Measurements from ENCODE around the gene FZD10. TPM values are rescaled to one million over a fixed set of nuclear protein-coding genes. Genes with fewer than 3 reads are reported as not detected.

FZD10 gene
- polyA plus RNA-seq, 3 donors: 0.14 to 0.79 (median 0.76) TPM

DNA sequence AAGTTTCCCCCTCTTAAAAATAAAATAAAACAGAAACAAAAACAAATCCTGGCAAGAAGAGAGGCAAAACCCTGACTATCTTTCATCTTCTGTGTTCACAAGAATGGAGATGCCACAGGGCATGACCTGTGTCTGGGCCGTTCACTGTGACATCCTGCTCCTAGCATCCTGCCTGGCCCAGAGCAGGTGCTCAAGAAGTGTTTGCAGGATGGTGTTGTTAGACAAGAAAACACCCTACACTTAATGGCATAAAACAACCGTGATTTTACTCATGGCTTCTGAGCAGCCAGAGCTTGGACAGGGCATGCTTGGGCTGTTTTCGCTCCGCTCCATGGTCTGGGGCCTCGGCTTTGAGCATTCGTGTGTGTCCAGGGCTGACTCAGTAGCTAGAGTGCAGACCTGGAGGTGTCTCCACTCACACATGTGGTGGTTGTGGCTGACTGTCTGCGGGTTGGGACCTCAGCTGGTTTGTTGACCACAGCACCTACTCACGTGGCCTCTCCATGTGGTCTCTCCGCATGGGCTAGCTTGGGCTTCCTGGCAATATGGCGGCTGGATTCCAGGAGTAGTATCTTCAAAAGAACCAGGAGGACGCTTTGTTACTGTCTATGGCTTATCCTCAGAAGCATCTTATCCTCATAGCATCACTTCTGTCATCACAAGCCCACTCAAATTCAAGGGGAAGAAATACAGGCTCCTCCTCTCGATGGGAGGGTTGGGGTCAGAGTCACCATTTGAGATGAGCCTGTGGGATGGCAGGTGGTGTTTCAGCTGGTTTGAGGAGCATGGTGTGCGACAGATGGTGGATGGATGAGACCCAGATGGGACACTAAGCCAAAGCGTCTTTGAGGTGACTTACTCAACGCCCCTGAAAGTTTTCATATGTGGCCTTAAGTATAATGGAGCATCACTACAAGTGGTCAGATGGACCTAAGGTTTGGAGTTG is 33.2 kb upstream of the FZD10 start:
- no peak overlapping the region for H3K27ac ChIP-seq (ENCODE audit: low read depth, low read length)
- 76 to 82% (median 81%) methylated on average over 15 of the region's 15 CpGs for WGBS, 3 donors

GRCh38 chr12:130130346-130130745 is 31.9 kb upstream of the FZD10 start:
- 64 to 78% (median 71%) methylated on average over 6 of the region's 6 CpGs for WGBS, 3 donors
- H3K27ac ChIP-seq (ENCODE audit: low read depth, low read length): no peak overlapping the region

DNA sequence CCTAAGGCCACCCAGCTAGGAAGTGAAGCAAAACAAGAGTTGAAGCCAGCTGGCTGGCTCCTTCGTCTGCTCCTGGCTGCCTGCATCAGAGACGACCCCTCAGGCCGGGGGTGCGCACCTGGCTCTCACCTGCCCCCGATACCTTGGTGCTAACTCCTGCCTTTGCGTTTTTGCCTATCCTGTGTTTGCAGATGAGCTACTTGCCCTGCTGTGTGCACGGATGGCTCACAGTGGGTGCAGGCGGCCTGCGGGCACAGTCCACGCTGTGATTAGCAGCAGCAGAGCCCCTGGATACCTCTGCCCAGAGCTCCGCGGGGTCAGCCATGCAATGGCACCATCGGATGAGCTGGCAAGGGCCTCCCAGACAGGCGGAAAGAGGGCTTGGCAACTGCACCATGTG is 31.2 kb upstream of the FZD10 start:
- H3K27ac ChIP-seq (ENCODE audit: low read depth, low read length): no peak overlapping the region
- 58 to 79% (median 78%) methylated on average over 14 of the region's 14 CpGs for WGBS, 3 donors

DNA sequence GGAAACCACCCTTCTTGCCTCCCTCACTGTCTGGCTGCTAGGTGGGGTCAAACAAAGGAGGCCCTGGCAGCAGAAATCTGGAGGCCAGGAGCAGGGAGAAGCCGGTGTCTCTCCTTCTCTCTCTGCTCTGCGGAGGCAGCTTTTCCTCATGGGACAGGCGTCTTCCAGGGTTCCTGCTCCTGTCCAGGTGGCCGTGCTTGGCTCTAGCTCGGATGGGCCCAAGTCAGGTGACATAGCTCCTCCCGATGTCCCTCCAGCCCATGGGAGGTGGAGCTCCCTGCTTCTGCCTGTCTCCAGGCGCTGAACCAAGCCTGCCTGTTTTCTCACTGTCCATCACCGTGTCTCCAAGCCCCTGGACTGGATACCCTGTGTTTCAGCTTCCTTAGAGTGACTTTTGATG is 30.5 kb upstream of the FZD10 start:
- 55 to 72% (median 70%) methylated on average over 8 of the region's 8 CpGs for WGBS, 3 donors
- no peak overlapping the region for H3K27ac ChIP-seq (ENCODE audit: low read depth, low read length)

DNA sequence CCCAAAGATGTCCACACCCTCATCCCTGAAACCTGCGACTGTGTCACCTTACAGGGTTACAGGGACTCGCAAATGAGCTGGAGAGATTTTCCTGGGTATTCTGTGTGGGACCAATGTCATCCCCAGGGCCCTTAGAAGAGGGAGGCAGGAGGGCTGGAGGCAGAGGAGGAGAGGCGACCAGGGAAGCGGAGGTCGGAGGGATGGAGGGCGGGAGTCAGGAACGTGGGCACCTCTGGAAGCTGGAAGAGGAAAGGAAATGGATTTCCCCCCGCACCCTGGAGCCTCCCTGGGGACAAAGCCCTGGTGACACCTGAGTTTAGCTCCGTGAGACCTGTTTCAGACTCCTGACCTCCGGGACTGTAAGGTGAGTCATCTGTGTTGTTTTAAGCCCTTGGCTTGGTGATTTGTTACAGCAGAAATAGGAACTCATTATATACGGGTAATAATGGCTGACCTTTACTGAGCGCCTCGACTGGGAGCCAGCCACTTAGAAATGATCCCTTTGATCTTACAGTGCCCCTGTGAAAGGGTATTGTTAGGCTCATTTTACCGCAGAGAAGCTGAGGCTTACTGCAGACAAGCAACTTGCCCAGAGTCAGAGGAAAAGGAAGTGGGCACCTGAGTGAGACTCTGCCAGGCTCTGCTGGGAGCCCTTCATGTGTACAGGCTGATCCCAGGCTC is 29.3 kb upstream of the FZD10 start:
- 49 to 66% (median 57%) methylated on average over 14 of the region's 14 CpGs for WGBS, 3 donors
- no peak overlapping the region for H3K27ac ChIP-seq (ENCODE audit: low read depth, low read length)

- 61 to 67% (median 64%) methylated on average over 26 of the region's 26 CpGs for WGBS, 3 donors
- no peak overlapping the region for H3K27ac ChIP-seq (ENCODE audit: low read depth, low read length)
Observed at GRCh38 chr12:130133851-130134562, 28.3 kb upstream of the FZD10 start.

DNA sequence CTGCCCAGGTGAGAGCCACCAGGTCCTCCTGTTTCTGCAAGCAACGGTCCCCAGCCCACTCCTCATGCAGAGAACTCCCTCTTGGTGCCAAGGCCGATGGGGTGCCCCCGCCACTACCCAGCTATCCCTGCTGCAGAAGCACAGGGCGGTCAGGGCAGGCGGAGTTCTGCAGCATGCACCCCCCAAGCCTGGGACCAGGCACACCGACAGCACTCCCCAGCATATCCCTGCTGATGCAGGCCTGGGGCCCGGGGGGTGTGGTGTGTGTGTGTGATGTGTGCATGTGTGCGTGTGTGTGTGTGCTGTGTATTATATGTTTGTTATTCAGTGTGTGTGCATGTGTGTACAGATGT is 27.7 kb upstream of the FZD10 start:
- no peak overlapping the region for H3K27ac ChIP-seq (ENCODE audit: low read depth, low read length)
- WGBS, 3 donors: 74 to 80% (median 79%) methylated on average over 7 to 8 of the region's 8 CpGs

DNA sequence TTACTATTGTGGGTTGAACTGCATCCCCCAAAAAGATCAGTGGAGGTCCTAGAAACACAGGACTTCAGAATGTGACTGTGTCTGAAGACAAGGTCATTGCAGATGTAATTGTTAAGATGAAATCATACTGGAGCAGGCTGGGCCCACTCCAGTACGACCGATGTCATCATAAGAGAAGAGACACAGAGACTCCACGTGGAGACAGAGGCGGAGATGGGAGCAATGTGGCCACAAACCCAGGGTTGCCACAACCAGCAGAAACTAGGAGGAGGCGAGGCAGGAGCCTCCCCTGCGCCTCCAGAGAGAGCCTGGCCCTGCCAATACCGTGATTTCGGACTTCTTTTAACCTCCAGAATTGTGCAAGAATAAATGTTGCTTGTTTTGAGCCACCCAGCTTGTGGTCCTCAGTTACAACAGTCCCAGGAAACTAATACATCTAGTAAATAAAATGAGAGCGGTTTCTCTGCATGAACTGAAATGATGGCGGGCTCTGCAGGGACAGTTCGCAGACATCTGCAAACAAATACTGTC is 25.7 kb upstream of the FZD10 start:
- WGBS, 3 donors: 63 to 70% (median 69%) methylated on average over 11 of the region's 11 CpGs
- H3K27ac ChIP-seq (ENCODE audit: low read depth, low read length): no peak overlapping the region

- WGBS, 3 donors: 49 to 56% (median 56%) methylated on average over 26 of the region's 26 CpGs
- H3K27ac ChIP-seq (ENCODE audit: low read depth, low read length): no peak overlapping the region
Observed at GRCh38 chr12:130137040-130138018, 24.9 kb upstream of the FZD10 start.

DNA sequence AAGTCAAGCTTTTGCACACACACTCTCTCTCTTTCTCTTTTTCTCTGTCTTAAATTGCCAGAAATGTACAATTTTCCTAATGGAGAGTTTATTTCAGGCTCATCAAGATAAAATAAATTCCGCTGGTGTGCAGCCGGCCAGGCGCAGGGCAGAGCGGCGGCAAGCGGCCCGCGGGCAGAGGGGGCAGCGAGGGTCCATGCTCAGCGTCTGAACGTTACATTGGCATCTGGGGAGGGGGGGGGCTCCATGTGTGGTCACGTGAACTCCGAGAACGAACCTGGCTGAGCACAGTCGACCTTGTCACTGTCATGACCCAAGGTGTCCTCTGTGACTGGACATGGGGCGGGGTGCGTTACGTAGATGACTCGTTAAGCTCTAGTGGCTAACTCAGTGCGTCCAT is 23.8 kb upstream of the FZD10 start:
- 74 to 88% (median 84%) methylated on average over 20 of the region's 20 CpGs for WGBS, 3 donors
- H3K27ac ChIP-seq (ENCODE audit: low read depth, low read length): no peak overlapping the region

GRCh38 chr12:130139567-130140421 is 22.5 kb upstream of the FZD10 start:
- WGBS, 3 donors: 56 to 70% (median 68%) methylated on average over 25 of the region's 25 CpGs
- H3K27ac ChIP-seq (ENCODE audit: low read depth, low read length): no peak overlapping the region

DNA sequence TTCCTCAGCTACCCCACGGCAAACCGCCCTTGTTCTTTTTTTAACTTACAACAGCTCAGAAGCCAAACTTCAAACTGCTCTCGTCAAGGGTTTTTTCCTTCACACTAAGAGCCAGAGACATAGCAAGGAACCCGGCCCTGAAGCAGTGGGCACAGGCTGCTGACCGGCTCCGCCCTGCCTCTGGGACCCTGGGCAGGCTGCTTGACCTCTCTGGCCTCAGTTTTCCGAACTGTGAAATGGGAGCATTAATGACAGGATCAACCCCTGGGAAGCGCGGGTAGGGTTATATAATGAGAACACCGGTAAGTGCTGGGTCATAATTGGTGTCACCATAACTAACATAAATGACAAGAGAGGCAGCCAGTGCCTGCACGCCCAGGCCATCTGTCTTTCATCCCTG is 21.2 kb upstream of the FZD10 start:
- 77 to 79% (median 78%) methylated on average over 11 of the region's 11 CpGs for WGBS, 3 donors
- H3K27ac ChIP-seq (ENCODE audit: low read depth, low read length): no peak overlapping the region

DNA sequence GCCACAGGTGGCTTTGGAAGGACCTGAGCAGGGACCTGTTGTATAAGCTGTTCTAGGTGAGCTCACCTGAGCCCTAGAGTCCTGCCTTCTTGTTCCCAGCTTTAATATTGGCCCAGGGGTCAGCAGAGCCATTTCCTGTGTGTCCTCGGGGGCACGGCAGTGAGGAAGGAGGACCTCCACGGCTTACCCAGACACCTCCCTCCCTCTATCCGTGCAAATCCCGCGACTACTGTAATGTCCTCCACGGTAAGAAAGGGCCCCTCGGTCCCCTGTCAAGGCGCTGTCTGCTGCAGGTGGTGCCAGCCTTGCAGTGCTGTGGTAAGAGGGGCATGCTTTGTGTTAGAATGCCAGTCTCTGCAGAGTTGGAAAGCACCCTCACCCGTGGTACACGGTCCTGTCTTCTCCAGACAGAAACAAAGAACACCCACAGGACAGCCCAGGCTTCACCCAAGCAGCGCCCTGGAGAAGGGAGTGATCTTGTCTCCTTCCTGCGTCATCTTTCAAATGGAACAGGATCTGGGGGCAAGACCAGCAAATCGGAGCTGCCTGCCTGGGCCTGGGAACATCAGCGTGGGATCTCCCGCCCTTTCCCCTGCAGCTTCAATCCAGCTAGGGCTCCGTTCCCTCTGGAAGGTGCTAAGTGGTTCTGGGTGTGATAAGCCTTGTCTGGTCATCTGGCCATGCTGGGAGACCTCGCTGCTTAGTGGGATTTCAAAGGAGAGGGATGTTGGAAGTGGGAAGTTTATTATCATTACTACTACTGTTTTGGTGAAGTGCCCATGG is 20.2 kb upstream of the FZD10 start:
- 68 to 75% (median 70%) methylated on average over 18 of the region's 18 CpGs for WGBS, 3 donors
- no peak overlapping the region for H3K27ac ChIP-seq (ENCODE audit: low read depth, low read length)

DNA sequence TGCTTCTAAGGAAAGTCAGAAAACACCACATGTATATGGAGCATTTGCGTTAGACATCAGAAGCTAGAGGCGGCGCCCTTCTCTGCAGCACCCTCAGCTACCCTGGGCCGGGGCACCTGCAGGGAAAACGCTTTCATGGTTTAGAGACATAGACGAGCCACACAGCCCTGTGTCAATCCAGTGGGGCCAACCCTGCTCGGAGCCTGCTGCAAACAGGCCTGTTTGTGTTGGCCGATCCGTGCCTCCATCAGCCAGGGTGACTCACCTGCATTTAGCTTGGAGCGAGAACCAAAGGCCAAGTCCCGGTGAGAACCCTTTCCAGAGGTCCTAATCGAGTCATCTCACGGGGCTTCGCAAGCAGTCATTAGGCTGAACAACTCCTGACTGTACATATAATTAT is 19.5 kb upstream of the FZD10 start:
- WGBS, 3 donors: 82 to 86% (median 85%) methylated on average over 14 of the region's 14 CpGs
- H3K27ac ChIP-seq (ENCODE audit: low read depth, low read length): no peak overlapping the region

- no peak overlapping the region for H3K27ac ChIP-seq (ENCODE audit: low read depth, low read length)
- 79 to 88% (median 82%) methylated on average over 9 of the region's 9 CpGs for WGBS, 3 donors
Observed at GRCh38 chr12:130143136-130143535, 19.1 kb upstream of the FZD10 start.

GRCh38 chr12:130144256-130144655 is 18.0 kb upstream of the FZD10 start:
- WGBS, 3 donors: 90 to 94% (median 90%) methylated on average over 10 of the region's 10 CpGs

More at GRCh38 chr12:130144256-130144655, 18.0 kb upstream of the FZD10 start:
- no peak overlapping the region for H3K27ac ChIP-seq (ENCODE audit: low read depth, low read length)

Measured in adipose tissue (tissue), 3 donors.